Measurements from ENCODE around the gene FAM117B. TPM values are rescaled to one million over a fixed set of nuclear protein-coding genes. Genes with fewer than 3 reads are reported as not detected.
"Not testable (repeated sequence)": the region's sequence is repeated elsewhere in the genome, so short reads cannot be mapped to it uniquely, and the experiment has no call there.

The FAM117B gene
- total RNA-seq, 1 donor from 2014 or later, result 2.7 TPM

GRCh38 chr2:202705446-202706020, 70.8 kb downstream of the FAM117B start:
- no peak for DNase-seq

- not testable (repeated sequence) for DNase-seq
These were observed 80.5 kb downstream of the FAM117B start for GRCh38 chr2:202714971-202715935.

- DNase-seq, result no peak
These were observed 81.4 kb downstream of the FAM117B start for GRCh38 chr2:202716114-202716718.

- no peak for DNase-seq
These were observed 82.3 kb downstream of the FAM117B start for GRCh38 chr2:202716953-202717597.

- no peak for DNase-seq
These were observed 83.0 kb downstream of the FAM117B start for GRCh38 chr2:202717598-202718310.

- DNase-seq, result peak; percentile 2
These were observed 83.8 kb downstream of the FAM117B start for GRCh38 chr2:202718614-202719013.

GRCh38 chr2:202720226-202720625, 85.5 kb downstream of the FAM117B start:
- no peak for DNase-seq

GRCh38 chr2:202721621-202722020, 86.9 kb downstream of the FAM117B start:
- no peak for DNase-seq

- no peak for DNase-seq
These were observed 89.0 kb downstream of the FAM117B start for GRCh38 chr2:202723746-202724145.

- no peak for DNase-seq
These were observed 91.3 kb downstream of the FAM117B start for GRCh38 chr2:202726070-202726469.

- no peak for DNase-seq
These were observed 102.1 kb downstream of the FAM117B start for GRCh38 chr2:202736826-202737225.

- no peak for DNase-seq
These were observed 108.8 kb downstream of the FAM117B start for GRCh38 chr2:202743613-202744012.

GRCh38 chr2:202749477-202749876, 114.7 kb downstream of the FAM117B start:
- DNase-seq, result no peak

GRCh38 chr2:202750763-202751427, 116.1 kb downstream of the FAM117B start:
- peak; percentile 11 for DNase-seq

GRCh38 chr2:202752071-202752470, 117.3 kb downstream of the FAM117B start:
- DNase-seq, result no peak

GRCh38 chr2:202754936-202755335, 120.2 kb downstream of the FAM117B start:
- no peak for DNase-seq

GRCh38 chr2:202756598-202756997, 121.8 kb downstream of the FAM117B start:
- no peak for DNase-seq

- no peak for DNase-seq
These were observed 122.6 kb downstream of the FAM117B start for GRCh38 chr2:202757339-202757738.

GRCh38 chr2:202758128-202758527, 123.4 kb downstream of the FAM117B start:
- DNase-seq, result no peak

GRCh38 chr2:202758604-202759003, 123.8 kb downstream of the FAM117B start:
- no peak for DNase-seq

- DNase-seq, result no peak
These were observed 126.1 kb downstream of the FAM117B start for GRCh38 chr2:202760848-202761247.

- no peak for DNase-seq
These were observed 127.8 kb downstream of the FAM117B start for GRCh38 chr2:202762556-202762955.
